Osteoblast (primary cell): Measurements from ENCODE around the gene CHRDL2. TPM values are rescaled to one million over a fixed set of nuclear protein-coding genes. Genes with fewer than 3 reads are reported as not detected.

Source experiments
- DNase-seq: peaks from one replicate; pipeline ENCODE4 v3.0.0; 2011; ENCODE audit warnings: low spot score, mixed read lengths; ENCODE audit not compliant: insufficient read length; ENCODE audit errors: missing footprints
- H2AFZ ChIP-seq: 2 replicates; pipeline ENCODE4 v1.6.0; 2011; ENCODE audit warnings: mild to moderate bottlenecking, low read length
- H3K27ac ChIP-seq: 2 replicates; pipeline ENCODE4 v1.5.1; 2011; ENCODE audit warnings: mild to moderate bottlenecking, low read depth, low read length, moderate library complexity
- H3K27me3 ChIP-seq: 2 replicates; pipeline ENCODE4 v1.6.0; 2012; ENCODE audit warnings: mild to moderate bottlenecking, control low read depth, inconsistent platforms, low read length, moderate library complexity; ENCODE audit not compliant: insufficient read depth
- H3K36me3 ChIP-seq: 2 replicates; pipeline ENCODE4 v1.5.1; 2011; ENCODE audit warnings: mild to moderate bottlenecking, low read length, control low read depth, moderate library complexity; ENCODE audit not compliant: insufficient read depth
- H3K4me1 ChIP-seq: 2 replicates; pipeline ENCODE4 v1.5.1; 2011; ENCODE audit warnings: mild to moderate bottlenecking, low read length, control low read depth, moderate library complexity; ENCODE audit not compliant: insufficient read depth
- H3K4me2 ChIP-seq: 2 replicates; pipeline ENCODE4 v1.6.0; 2011; ENCODE audit warnings: mild to moderate bottlenecking, low read length; ENCODE audit not compliant: insufficient read depth
- H3K4me3 ChIP-seq: fragments of 200-600 bp; sonication (generic); 3 replicates; pipeline ENCODE4 v1.5.1; 2012; ENCODE audit warnings: mild to moderate bottlenecking, low read length, inconsistent platforms; ENCODE audit not compliant: insufficient read depth
- H3K79me2 ChIP-seq: 2 replicates; pipeline ENCODE4 v1.6.0; 2012; ENCODE audit warnings: mild to moderate bottlenecking, low read length, control low read depth, inconsistent platforms; ENCODE audit not compliant: insufficient read depth
- H3K9me3 ChIP-seq: 2 replicates; pipeline ENCODE4 v1.5.1; 2011; ENCODE audit warnings: low read depth, low read length, control low read depth
- H4K20me1 ChIP-seq: 2 replicates; pipeline ENCODE4 v1.6.0; 2012; ENCODE audit warnings: mild to moderate bottlenecking, low read length, control low read depth; ENCODE audit not compliant: insufficient read depth
- total RNA-seq: library from RNA; depleted of rRNA; stranded (reverse); fragments of >200 nt; gene quantifications from 2 replicates; pipeline ENCODE4 v1.2.3, GENCODE V29; 2012
- TF ChIP-seq, protein P1 (sequence below): IDR thresholded peaks from 2 replicates; pipeline ENCODE4 v1.5.1; 2011; ENCODE audit warnings: mild to moderate bottlenecking, low read depth, low read length, moderate library complexity; ENCODE audit errors: extremely low read depth

The CHRDL2 gene
- total RNA-seq, 1 donor, result under 0.01 TPM

DNA sequence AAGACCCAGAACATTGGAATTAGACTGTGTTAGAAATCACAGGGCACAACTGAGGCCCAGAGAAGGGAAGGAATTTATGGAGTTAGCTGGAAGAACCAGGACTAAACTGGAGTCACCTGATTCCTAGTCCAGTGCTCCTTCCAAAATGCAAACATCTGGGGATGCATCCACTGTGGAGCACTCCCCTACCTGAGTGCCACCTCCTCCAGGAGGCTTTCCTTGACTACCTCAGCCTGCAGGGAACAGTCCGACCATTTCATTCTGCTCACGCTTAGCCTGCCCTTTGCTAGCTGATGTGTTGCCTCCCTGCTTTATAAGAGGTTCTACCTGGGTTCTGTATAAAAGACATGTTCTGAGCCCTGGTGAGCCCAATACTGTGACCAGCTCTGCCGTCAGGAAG, 24.0 kb downstream of the CHRDL2 start:
- TF ChIP-seq, protein P1, sequence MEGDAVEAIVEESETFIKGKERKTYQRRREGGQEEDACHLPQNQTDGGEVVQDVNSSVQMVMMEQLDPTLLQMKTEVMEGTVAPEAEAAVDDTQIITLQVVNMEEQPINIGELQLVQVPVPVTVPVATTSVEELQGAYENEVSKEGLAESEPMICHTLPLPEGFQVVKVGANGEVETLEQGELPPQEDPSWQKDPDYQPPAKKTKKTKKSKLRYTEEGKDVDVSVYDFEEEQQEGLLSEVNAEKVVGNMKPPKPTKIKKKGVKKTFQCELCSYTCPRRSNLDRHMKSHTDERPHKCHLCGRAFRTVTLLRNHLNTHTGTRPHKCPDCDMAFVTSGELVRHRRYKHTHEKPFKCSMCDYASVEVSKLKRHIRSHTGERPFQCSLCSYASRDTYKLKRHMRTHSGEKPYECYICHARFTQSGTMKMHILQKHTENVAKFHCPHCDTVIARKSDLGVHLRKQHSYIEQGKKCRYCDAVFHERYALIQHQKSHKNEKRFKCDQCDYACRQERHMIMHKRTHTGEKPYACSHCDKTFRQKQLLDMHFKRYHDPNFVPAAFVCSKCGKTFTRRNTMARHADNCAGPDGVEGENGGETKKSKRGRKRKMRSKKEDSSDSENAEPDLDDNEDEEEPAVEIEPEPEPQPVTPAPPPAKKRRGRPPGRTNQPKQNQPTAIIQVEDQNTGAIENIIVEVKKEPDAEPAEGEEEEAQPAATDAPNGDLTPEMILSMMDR, result no peak
- Histone ChIP-seq H4K20me1 (no peaks in the 10 kb centered on the region), H3K4me3 (no peak overlapping the region), H3K27ac (no peak overlapping the region), H3K36me3 (no peaks in the 10 kb centered on the region), H3K4me2 (no peak overlapping the region), H3K9me3 (no peaks in the 10 kb centered on the region), H3K27me3 (no peaks in the 10 kb centered on the region), H3K4me1 (no peaks in the 10 kb centered on the region), H2AFZ (no peak overlapping the region), H3K79me2 (no peaks in the 10 kb centered on the region)
- no peak for DNase-seq

GRCh38 chr11:74703211-74703610, 28.0 kb downstream of the CHRDL2 start:
- Histone ChIP-seq H3K27me3 (no peaks in the 10 kb centered on the region), H2AFZ (no peak overlapping the region), H4K20me1 (no peaks in the 10 kb centered on the region), H3K4me3 (no peak overlapping the region), H3K4me1 (peaks cover 7% of the 10 kb centered on the region), H3K27ac (no peak overlapping the region), H3K4me2 (no peak overlapping the region), H3K9me3 (no peaks in the 10 kb centered on the region), H3K36me3 (no peaks in the 10 kb centered on the region), H3K79me2 (no peaks in the 10 kb centered on the region)
- TF ChIP-seq, protein P1, result no peak
- no peak for DNase-seq

DNA sequence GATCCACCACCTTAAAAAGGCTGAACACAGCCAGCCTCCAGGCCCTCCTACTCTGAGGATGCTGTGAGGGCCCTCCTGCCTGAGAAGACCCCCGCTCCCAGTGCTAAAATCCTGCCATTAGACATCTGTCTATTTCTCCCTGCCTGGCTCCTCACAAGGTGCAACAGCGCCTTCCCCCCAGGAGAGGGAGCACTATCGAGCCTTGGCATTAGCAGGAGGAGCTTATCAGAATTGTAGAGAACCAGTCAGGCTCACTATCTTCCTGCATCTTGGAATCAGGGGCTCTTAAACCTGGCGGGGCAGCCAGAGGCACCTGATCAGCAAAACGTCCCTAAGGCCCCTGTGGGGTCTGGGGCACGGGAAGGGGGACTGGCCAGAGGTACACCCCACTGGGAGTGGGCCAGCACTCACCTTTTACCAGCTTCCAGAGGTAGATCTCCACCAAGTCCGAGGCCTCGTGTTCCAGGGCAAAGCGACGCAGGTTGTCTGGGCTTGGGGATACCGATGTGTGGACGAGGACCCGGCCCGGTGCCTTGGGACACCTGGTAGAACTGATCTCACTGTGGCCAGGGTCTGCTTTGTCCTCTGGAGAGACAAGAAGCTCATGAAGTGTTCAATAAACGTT, 28.7 kb downstream of the CHRDL2 start:
- Histone ChIP-seq H3K4me2 (no peak overlapping the region), H3K4me3 (no peak overlapping the region), H3K27ac (no peak overlapping the region), H3K9me3 (no peaks in the 10 kb centered on the region), H2AFZ (peak overlapping the region; percentile 46), H3K27me3 (no peaks in the 10 kb centered on the region), H3K4me1 (peaks cover 8% of the 10 kb centered on the region), H3K36me3 (no peaks in the 10 kb centered on the region), H3K79me2 (no peaks in the 10 kb centered on the region), H4K20me1 (no peaks in the 10 kb centered on the region)
- TF ChIP-seq, protein P1, result peak; percentile 98
- DNase-seq, result peak; percentile 98

DNA sequence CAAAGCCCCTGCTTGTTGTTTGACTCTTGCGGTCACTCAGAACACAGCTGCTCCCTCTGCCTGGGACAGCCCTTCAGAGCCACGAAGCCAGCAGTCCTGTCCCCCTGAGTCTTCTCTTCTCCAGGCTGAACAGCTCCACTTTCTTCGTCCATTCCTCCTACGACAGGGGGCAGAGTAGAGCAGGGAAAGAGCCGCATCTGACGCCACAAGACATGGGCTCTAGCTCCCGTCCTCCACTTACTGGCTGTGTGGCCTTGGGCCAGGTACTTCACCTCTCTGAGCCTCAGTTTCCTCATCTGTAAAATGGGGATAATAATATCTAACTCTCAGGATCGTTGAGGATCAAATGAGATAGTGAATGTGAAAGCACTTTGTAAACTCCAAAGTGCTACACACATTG, 29.9 kb downstream of the CHRDL2 start:
- Histone ChIP-seq H3K4me1 (peaks cover 18% of the 10 kb centered on the region), H3K4me3 (no peak overlapping the region), H3K79me2 (no peaks in the 10 kb centered on the region), H3K9me3 (no peaks in the 10 kb centered on the region), H4K20me1 (no peaks in the 10 kb centered on the region), H3K36me3 (no peaks in the 10 kb centered on the region), H3K27me3 (no peaks in the 10 kb centered on the region), H3K27ac (no peak overlapping the region), H3K4me2 (no peak overlapping the region), H2AFZ (no peak overlapping the region)
- TF ChIP-seq, protein P1, result no peak
- no peak for DNase-seq
